ENCODE measurements around the gene TCIRG1. TPM values are rescaled to one million over a fixed set of nuclear protein-coding genes. Genes with fewer than 3 reads are reported as not detected.

Gene TCIRG1
- total and polyA plus RNA-seq, 4 donors, result 32.2 to 96.1 (median 44.5) TPM

GRCh38 chr11:68040101-68040956 lies 1.5 kb downstream of the TCIRG1 start:
- H3K9ac ChIP-seq (ENCODE audit: low read depth in 1 of 2, low read length in 2 of 2), result peak overlapping the region; percentile 73 to 80
- DNase-seq (ENCODE audit: low spot score), result peak; percentile 57
- no peaks in the 10 kb centered on the region for H3K9me3 ChIP-seq (ENCODE audit: control insufficient read depth in 4 of 4, low read length in 3 of 4)
- WGBS, result 10% methylated on average over 22 of the region's 22 CpGs
- H3K4me3 ChIP-seq (ENCODE audit: low read depth in 1 of 3, low read length in 3 of 3), result peak overlapping the region; percentile 55 to 79 (median 70)
- H3K27me3 ChIP-seq (ENCODE audit: control insufficient read depth in 4 of 4, insufficient read depth in 4 of 4, low read length in 3 of 4), result no peaks in the 10 kb centered on the region
- H3K36me3 ChIP-seq (ENCODE audit: control insufficient read depth in 4 of 4, insufficient read depth in 3 of 4, low read depth in 1 of 4, low read length in 3 of 4), result peaks cover 0 to 17% (median 5%) of the 10 kb centered on the region in 4 donors
- H3K27ac ChIP-seq (ENCODE audit: low read depth in 1 of 2, low read length in 2 of 2), result peak overlapping the region; percentile 93 to 98
- H3K4me1 ChIP-seq (ENCODE audit: control insufficient read depth in 4 of 4, insufficient read depth in 4 of 4, low read length in 3 of 4), result peaks cover 20 to 46% (median 29%) of the 10 kb centered on the region in 4 donors
- TF ChIP-seq FOXA1 (IDR thresholded peaks at IDR 0.05) (no peak), YY1 (IDR thresholded peaks at IDR 0.05) (peak; percentile 38), CTCF (IDR thresholded peaks at IDR 0.05; ENCODE audit: low read depth, low read length, missing input control) (no peak), JUND (IDR thresholded peaks at IDR 0.05) (no peak), NR2F2 (IDR thresholded peaks at IDR 0.05) (peak; percentile 11), TAF1 (conservative IDR thresholded peaks at IDR 0.05) (no peak), SP1 (IDR thresholded peaks at IDR 0.05) (peak; percentile 20), EGR1 (IDR thresholded peaks at IDR 0.05; ENCODE audit: low read depth in 2 of 2) (no peak), ZBTB33 (IDR thresholded peaks at IDR 0.05) (no peak), ATF3 (IDR thresholded peaks at IDR 0.05) (no peak), HNF4A (conservative IDR thresholded peaks at IDR 0.05) (peak in 1 of 2 donors; percentile 1), MAX (IDR thresholded peaks at IDR 0.05) (no peak), HNF4G (IDR thresholded peaks at IDR 0.05) (no peak), RAD21 (IDR thresholded peaks at IDR 0.05) (peak in 1 of 2 donors; percentile 24), GABPA (IDR thresholded peaks at IDR 0.05 in 1 of 2, conservative IDR thresholded peaks at IDR 0.05 in 1 of 2) (no peak), REST (IDR thresholded peaks at IDR 0.05) (peak; percentile 10), RXRA (IDR thresholded peaks at IDR 0.05) (no peak), FOXA2 (IDR thresholded peaks at IDR 0.05) (no peak)
